M059J (cell line): ENCODE measurements around the gene ST8SIA5. TPM values are rescaled to one million over a fixed set of nuclear protein-coding genes. Genes with fewer than 3 reads are reported as not detected.
A peak's percentile ranks its signal among the peaks of the same experiment; 100 is the strongest.

Source experiments
- DNase-seq: peaks from one replicate; pipeline ENCODE4 v3.0.0-alpha.2; 2012; ENCODE audit warnings: low read depth
- total RNA-seq: library from RNA; depleted of rRNA; stranded (reverse); fragments of >200 nt; shearing (Covaris generic); gene quantifications from 2 replicates; pipeline ENCODE4 v1.2.3, GENCODE V29; 2014; rRNA removed

ST8SIA5 gene
- total RNA-seq, 1 experiment from 2014 or later, result 9.8 TPM

- no peak for DNase-seq
These were observed 127.5 kb downstream of the ST8SIA5 start for GRCh38 chr18:46629361-46629760.

GRCh38 chr18:46628206-46628605 lies 128.6 kb downstream of the ST8SIA5 start:
- no peak for DNase-seq

GRCh38 chr18:46627136-46627535 lies 129.7 kb downstream of the ST8SIA5 start:
- DNase-seq, result peak; percentile 3

- no peak for DNase-seq
These were observed 131.8 kb downstream of the ST8SIA5 start for GRCh38 chr18:46625069-46625468.

- DNase-seq, result no peak
These were observed 132.7 kb downstream of the ST8SIA5 start for GRCh38 chr18:46624127-46624526.

GRCh38 chr18:46623541-46623940 lies 133.3 kb downstream of the ST8SIA5 start:
- no peak for DNase-seq

GRCh38 chr18:46622999-46623398 lies 133.9 kb downstream of the ST8SIA5 start:
- peak; percentile 20 for DNase-seq

GRCh38 chr18:46622451-46622850 lies 134.4 kb downstream of the ST8SIA5 start:
- no peak for DNase-seq

GRCh38 chr18:46621871-46622270 lies 135.0 kb downstream of the ST8SIA5 start:
- no peak for DNase-seq

- DNase-seq, result no peak
These were observed 135.6 kb downstream of the ST8SIA5 start for GRCh38 chr18:46621111-46621766.

- no peak for DNase-seq
These were observed 137.3 kb downstream of the ST8SIA5 start for GRCh38 chr18:46619559-46619958.

Other genes starting within 250 kb of the ST8SIA5 start
- gene LOXHD1, start 99.8 kb downstream of the ST8SIA5 start, total RNA-seq, result not detected in 2 replicates
- gene PIAS2, start 160.5 kb upstream of the ST8SIA5 start, total RNA-seq, result 25.4 and 35.9 TPM in 2 replicates
- gene KATNAL2, start 160.5 kb upstream of the ST8SIA5 start, total RNA-seq, result 2.0 and 4.0 TPM in 2 replicates